Testis (tissue), 3 donors: ENCODE data around the gene COL4A4. TPM values are rescaled to one million over a fixed set of nuclear protein-coding genes. Genes with fewer than 3 reads are reported as not detected.

Experiments
- DNase-seq: peaks from one replicate; pipeline ENCODE4 v3.0.0-alpha.2; 2019
- H3K27ac ChIP-seq, 2 donors: fragments of 200-600 bp; sonication (generic); one replicate each; pipeline ENCODE4 v1.5.1; 2019
- H3K27me3 ChIP-seq: fragments of 200-600 bp; sonication (generic); one replicate; pipeline ENCODE4 v1.5.1; 2019
- H3K36me3 ChIP-seq: fragments of 200-600 bp; sonication (generic); one replicate; pipeline ENCODE4 v1.5.1; 2017; ENCODE audit warnings: low read depth; ENCODE audit errors: missing control alignments
- H3K4me1 ChIP-seq: fragments of 200-600 bp; sonication (generic); one replicate; pipeline ENCODE4 v1.5.1; 2019
- H3K4me3 ChIP-seq, 2 donors: fragments of 200-600 bp; sonication (generic); one replicate each; pipeline ENCODE4 v1.5.1; 2017 to 2019
- H3K9me3 ChIP-seq: fragments of 200-600 bp; sonication (generic); one replicate; pipeline ENCODE4 v1.5.1; 2017
- CTCF ChIP-seq, 3 experiments: fragments of 450-650 bp in 2 of 3; fragments of 200-600 bp in 1 of 3; sonication (generic) in 1 of 3; IDR thresholded peaks; one replicate each; pipeline ENCODE4 v1.5.1; 2016 to 2019; ENCODE audit warnings: antibody characterized with exemption in 3 of 3, mild to moderate bottlenecking in 2 of 3, moderate library complexity in 1 of 3
- POLR2A ChIP-seq: fragments of 450-650 bp; IDR thresholded peaks from one replicate; pipeline ENCODE4 v1.6.1; 2017; ENCODE audit warnings: antibody characterized with exemption, mild to moderate bottlenecking, moderate library complexity
- WGBS, 2 donors: methylation state at CpG; one replicate each; pipeline ENCODE4 v1.1.5; 2018; 5-methylcytosine and 5-hydroxymethylcytosine counted together
- intact Hi-C: fragments of 100-400 bp; cut with DNase I; formaldehyde crosslinking; loops from one replicate; pipeline ENCODE4 v1.15.1; 2023; ENCODE audit warnings: low total_unique reads
- polyA plus RNA-seq: library from polyadenylated mRNA; stranded (reverse); fragments of 350-450 nt; fragmentation: Illumina TruSeq; extraction: RNeasy Lipid Tissue Mini Kit (QIAGEN cat#74804); gene quantifications from one replicate; pipeline ENCODE4 v1.2.3, GENCODE V29; 2014; ENCODE audit warnings: low read depth, low replicate concordance; ENCODE audit not compliant: insufficient read depth
- total RNA-seq, 2 donors: library from RNA; depleted of rRNA; stranded (reverse); fragments of >200 nt; gene quantifications; one replicate each; pipeline ENCODE4 v1.2.3, GENCODE V29; 2016

COL4A4 gene
- total and polyA plus RNA-seq, 3 donors from 2014 or later: 3.0 to 4.1 (median 3.4) TPM

- no peak overlapping the region for H3K4me3 ChIP-seq
- no peak overlapping the region for H3K27ac ChIP-seq
- H3K4me1 ChIP-seq: no peaks in the 10 kb centered on the region
- intact Hi-C loops: no loop called here
- TF ChIP-seq CTCF (IDR thresholded peaks at IDR 0.05) (no peak), POLR2A (no peak)
- H3K36me3 ChIP-seq: no peaks in the 10 kb centered on the region
- H3K27me3 ChIP-seq: no peaks in the 10 kb centered on the region
- WGBS, 2 donors: 82 to 83% methylated on average over 2 of the region's 2 CpGs
- H3K9me3 ChIP-seq: no peaks in the 10 kb centered on the region
- no peak for DNase-seq
Observed at GRCh38 chr2:226977775-226978190, 186.2 kb downstream of the COL4A4 start.

GRCh38 chr2:226973816-226974215, 190.2 kb downstream of the COL4A4 start:
- Histone ChIP-seq H3K27ac (no peak overlapping the region), H3K9me3 (no peaks in the 10 kb centered on the region), H3K27me3 (no peaks in the 10 kb centered on the region), H3K4me1 (no peaks in the 10 kb centered on the region), H3K4me3 (no peak overlapping the region), H3K36me3 (no peaks in the 10 kb centered on the region)
- WGBS, 2 donors: 89 to 90% methylated on average over 9 to 10 of the region's 10 CpGs
- TF ChIP-seq CTCF (IDR thresholded peaks at IDR 0.05) (no peak), POLR2A (no peak)
- intact Hi-C loops: no loop called here
- no peak for DNase-seq

GRCh38 chr2:226971770-226972169, 192.2 kb downstream of the COL4A4 start:
- H3K4me1 ChIP-seq: no peaks in the 10 kb centered on the region
- intact Hi-C loops: no loop called here
- DNase-seq: no peak
- H3K9me3 ChIP-seq: no peaks in the 10 kb centered on the region
- 94 to 97% methylated on average over 4 of the region's 4 CpGs for WGBS, 2 donors
- H3K4me3 ChIP-seq: no peak overlapping the region
- no peak overlapping the region for H3K27ac ChIP-seq
- no peaks in the 10 kb centered on the region for H3K36me3 ChIP-seq
- H3K27me3 ChIP-seq: no peaks in the 10 kb centered on the region
- no peak for TF ChIP-seq CTCF (IDR thresholded peaks at IDR 0.05)
- no peak for TF ChIP-seq POLR2A

- H3K4me1 ChIP-seq: no peaks in the 10 kb centered on the region
- no peaks in the 10 kb centered on the region for H3K36me3 ChIP-seq
- no peaks in the 10 kb centered on the region for H3K27me3 ChIP-seq
- 77 to 81% methylated on average over 6 of the region's 6 CpGs for WGBS, 2 donors
- no peaks in the 10 kb centered on the region for H3K9me3 ChIP-seq
- peak overlapping the region in 1 of 2 donors; percentile 20 for H3K27ac ChIP-seq
- TF ChIP-seq POLR2A (no peak), CTCF (IDR thresholded peaks at IDR 0.05) (no peak)
- intact Hi-C loops: no loop called here
- H3K4me3 ChIP-seq: no peak overlapping the region
- no peak for DNase-seq
Observed at GRCh38 chr2:226971084-226971483, 192.9 kb downstream of the COL4A4 start.

GRCh38 chr2:226970362-226970761, 193.6 kb downstream of the COL4A4 start:
- DNase-seq: no peak
- Histone ChIP-seq H3K27ac (no peak overlapping the region), H3K9me3 (no peaks in the 10 kb centered on the region), H3K36me3 (no peaks in the 10 kb centered on the region), H3K4me3 (no peak overlapping the region), H3K27me3 (no peaks in the 10 kb centered on the region), H3K4me1 (no peaks in the 10 kb centered on the region)
- intact Hi-C loops: no loop called here
- TF ChIP-seq CTCF (IDR thresholded peaks at IDR 0.05): no peak
- no peak for TF ChIP-seq POLR2A
- 49 to 51% methylated on average over 3 of the region's 3 CpGs for WGBS, 2 donors
